GM12801 (cell line): ENCODE results near the gene KCNG3.

Experiments
- TF ChIP-seq, protein P1 (sequence below): IDR thresholded peaks from one replicate; pipeline ENCODE4 v1.5.1; 2011; ENCODE audit warnings: control low read depth; ENCODE audit not compliant: insufficient read length; ENCODE audit errors: extremely low read depth

KCNG3 gene

DNA sequence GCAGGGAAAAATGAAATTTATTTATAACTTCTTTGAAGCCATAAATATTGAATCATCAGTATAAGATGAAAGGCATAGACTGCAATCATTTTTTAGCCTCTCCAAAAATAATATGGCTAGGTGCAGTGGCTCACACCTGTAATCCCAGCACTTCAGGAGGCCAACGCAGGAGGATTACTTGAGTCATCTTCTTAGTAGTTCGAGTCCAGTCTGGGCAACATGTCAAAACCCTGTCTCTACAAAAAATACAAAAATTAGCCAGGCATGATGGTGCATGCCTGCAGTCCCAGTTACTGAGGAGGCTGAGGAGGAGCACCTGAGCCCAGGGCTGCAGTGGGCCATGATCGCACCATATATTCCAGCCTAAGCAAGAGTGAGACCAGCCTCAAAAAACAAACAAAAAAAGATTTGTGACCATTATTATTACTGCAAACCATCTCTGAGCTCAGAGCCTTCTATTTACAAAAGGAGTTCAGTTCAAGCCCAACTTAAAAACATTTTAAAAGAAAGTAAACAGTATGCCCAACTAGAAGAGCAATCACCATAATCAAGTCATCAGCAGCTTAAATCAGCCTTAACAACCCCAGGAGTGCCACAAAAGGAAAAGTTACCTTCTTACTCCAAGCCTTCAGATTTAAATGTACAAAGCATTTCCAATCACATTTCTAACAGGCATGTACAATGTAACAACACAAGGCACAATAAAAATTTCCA lies 37.5 kb downstream of the KCNG3 start:
- TF ChIP-seq, protein P1, sequence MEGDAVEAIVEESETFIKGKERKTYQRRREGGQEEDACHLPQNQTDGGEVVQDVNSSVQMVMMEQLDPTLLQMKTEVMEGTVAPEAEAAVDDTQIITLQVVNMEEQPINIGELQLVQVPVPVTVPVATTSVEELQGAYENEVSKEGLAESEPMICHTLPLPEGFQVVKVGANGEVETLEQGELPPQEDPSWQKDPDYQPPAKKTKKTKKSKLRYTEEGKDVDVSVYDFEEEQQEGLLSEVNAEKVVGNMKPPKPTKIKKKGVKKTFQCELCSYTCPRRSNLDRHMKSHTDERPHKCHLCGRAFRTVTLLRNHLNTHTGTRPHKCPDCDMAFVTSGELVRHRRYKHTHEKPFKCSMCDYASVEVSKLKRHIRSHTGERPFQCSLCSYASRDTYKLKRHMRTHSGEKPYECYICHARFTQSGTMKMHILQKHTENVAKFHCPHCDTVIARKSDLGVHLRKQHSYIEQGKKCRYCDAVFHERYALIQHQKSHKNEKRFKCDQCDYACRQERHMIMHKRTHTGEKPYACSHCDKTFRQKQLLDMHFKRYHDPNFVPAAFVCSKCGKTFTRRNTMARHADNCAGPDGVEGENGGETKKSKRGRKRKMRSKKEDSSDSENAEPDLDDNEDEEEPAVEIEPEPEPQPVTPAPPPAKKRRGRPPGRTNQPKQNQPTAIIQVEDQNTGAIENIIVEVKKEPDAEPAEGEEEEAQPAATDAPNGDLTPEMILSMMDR = no peak

- TF ChIP-seq, protein P1 = no peak
These were observed 41.2 kb downstream of the KCNG3 start for GRCh38 chr2:42452545-42452944.

GRCh38 chr2:42450136-42450535 lies 43.6 kb downstream of the KCNG3 start:
- TF ChIP-seq, protein P1 = no peak

GRCh38 chr2:42449163-42450087 lies 44.4 kb downstream of the KCNG3 start:
- TF ChIP-seq, protein P1 = no peak

- TF ChIP-seq, protein P1 = no peak
These were observed 45.6 kb downstream of the KCNG3 start for GRCh38 chr2:42448163-42448562.

GRCh38 chr2:42446503-42447271 lies 47.1 kb downstream of the KCNG3 start:
- TF ChIP-seq, protein P1 = no peak

DNA sequence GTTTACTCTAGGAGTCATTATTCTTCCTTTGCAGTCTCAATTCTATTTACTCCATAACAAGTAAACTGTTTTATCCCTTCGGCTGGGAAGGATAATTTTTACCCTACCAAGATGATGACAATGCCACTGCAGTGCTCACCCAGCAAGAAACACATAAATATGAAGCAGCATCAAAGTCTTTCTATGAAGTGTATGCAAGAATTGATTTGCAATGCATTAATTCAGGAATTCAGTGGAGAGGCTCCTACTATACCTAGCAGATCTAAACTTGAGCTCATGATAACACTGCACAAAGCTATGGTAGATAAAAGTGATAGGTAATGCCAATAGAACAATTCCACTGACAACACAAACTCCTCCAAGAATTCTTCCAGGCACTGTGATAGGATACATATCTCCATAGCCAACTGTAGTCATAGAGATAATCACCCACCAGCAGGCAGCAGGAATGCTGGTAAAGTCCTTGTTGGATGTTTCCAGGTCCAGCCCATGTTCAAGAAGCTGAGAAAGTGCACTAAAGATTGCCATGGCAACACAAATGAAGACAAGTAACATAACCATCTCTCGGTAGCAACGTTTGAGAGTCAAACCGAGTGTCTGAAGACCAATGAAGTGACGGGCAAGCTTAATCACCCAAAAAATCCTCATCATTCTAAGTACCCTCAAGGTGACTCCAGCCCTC lies 49.9 kb downstream of the KCNG3 start:
- TF ChIP-seq, protein P1 = no peak
